OCI-LY1 (cell line): ENCODE data around the gene CCDC18.
"Not testable (repeated sequence)": the region's sequence is repeated elsewhere in the genome, so short reads cannot be mapped to it uniquely, and the experiment has no call there.

Experiments
- EZH2 ChIP-seq: fragments of 200-600 bp; sonication (generic), shearing (Covaris generic); IDR thresholded peaks from 2 replicates; pipeline ENCODE4 v1.8.0; 2017; ENCODE audit warnings: borderline replicate concordance, mixed run types, mild to moderate bottlenecking, antibody characterized with exemption, low read length, moderate library complexity, mixed read lengths
- TF ChIP-seq, protein P1 (sequence below): fragments of 200-600 bp; sonication (generic), shearing (Covaris generic); IDR thresholded peaks from 2 replicates; pipeline ENCODE4 v1.5.1; 2017; ENCODE audit warnings: mild to moderate bottlenecking, antibody characterized with exemption, low read length, moderate library complexity, mixed read lengths

DNA sequence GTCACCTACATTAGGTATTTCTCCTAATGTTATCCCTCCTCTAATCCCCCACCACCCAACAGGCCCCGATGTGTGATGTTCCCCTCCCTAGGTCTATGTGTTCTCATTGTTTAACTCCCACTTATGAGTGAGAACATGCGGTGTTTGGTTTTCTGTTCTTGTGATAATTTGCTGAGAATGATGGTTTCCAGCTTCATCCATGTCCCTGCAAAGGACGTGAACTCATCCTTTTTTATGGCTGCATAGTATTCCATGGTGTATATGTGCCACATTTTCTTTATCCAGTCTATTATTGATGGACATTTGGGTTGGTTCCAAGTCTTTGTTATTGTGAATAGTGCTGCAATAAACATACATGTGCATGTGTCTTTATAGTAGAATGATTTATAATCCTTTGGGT, 80.2 kb downstream of the CCDC18 start:
- TF ChIP-seq, protein P1, sequence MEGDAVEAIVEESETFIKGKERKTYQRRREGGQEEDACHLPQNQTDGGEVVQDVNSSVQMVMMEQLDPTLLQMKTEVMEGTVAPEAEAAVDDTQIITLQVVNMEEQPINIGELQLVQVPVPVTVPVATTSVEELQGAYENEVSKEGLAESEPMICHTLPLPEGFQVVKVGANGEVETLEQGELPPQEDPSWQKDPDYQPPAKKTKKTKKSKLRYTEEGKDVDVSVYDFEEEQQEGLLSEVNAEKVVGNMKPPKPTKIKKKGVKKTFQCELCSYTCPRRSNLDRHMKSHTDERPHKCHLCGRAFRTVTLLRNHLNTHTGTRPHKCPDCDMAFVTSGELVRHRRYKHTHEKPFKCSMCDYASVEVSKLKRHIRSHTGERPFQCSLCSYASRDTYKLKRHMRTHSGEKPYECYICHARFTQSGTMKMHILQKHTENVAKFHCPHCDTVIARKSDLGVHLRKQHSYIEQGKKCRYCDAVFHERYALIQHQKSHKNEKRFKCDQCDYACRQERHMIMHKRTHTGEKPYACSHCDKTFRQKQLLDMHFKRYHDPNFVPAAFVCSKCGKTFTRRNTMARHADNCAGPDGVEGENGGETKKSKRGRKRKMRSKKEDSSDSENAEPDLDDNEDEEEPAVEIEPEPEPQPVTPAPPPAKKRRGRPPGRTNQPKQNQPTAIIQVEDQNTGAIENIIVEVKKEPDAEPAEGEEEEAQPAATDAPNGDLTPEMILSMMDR: not testable (repeated sequence)
- not testable (repeated sequence) for TF ChIP-seq EZH2
